ENCODE data around the gene ANKRD28.
A peak's percentile ranks its signal among the peaks of the same experiment; 100 is the strongest.

Gene ANKRD28

GRCh38 chr3:15714448-15714847 is 83.3 kb downstream of the ANKRD28 start:
- no peak for DNase-seq

GRCh38 chr3:15713364-15713763 is 84.4 kb downstream of the ANKRD28 start:
- no peak for DNase-seq

- no peak for DNase-seq
These were observed 86.5 kb downstream of the ANKRD28 start for GRCh38 chr3:15711281-15711680.

DNA sequence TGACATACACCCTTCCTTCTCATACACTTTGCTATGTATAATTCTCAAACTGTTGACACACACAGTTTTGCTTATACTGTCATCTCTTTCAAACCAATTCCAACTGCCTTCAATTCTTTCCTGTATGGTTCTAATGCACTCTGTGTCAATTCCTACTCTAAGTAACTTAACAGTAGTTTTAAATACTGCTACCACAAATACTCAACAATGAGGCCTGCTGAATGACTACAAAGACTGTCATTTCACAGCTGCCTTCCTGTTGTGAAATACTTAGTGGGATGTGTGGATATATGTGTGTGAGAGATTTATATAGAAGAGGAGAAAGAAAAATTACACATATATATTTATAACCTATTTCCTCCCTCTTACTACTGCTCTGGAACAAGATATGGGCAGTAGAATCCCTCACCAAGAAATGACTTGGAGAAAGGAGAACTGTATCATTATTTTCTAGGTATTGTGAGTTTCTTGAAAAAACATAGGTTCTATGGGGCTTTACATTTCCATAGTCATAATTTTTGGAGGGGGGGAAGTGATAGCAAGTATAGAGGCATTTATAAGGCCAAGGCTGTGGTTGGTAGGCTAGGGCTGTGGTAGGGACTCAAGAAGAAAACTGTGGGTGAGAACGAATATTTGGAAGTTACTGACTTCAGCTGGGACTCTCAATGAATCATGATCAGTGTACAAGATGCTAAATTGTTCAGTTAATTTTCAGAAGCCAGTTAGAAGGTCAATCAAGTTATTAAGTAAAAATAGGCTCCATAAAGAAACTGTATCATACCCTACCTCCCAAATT is 88.7 kb downstream of the ANKRD28 start:
- DNase-seq = no peak

DNA sequence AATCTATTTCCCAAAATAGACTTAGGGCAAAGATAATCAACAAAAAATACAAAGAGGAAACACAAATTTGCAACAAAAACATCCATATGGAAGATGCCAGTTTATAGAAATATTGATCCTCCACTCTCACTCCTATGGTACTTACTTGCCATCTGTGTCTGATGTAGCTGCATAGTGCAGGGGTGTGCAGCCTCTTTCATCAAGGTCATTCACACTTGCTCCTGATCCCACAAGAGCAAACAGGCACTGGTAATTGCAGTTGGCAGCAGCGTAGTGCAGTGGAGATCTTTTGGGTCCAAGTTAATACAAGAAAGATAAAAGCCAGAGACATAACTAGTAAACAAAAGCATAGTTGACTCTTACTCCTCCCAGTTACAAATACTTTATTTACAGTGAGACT is 90.0 kb downstream of the ANKRD28 start:
- no peak for DNase-seq

DNA sequence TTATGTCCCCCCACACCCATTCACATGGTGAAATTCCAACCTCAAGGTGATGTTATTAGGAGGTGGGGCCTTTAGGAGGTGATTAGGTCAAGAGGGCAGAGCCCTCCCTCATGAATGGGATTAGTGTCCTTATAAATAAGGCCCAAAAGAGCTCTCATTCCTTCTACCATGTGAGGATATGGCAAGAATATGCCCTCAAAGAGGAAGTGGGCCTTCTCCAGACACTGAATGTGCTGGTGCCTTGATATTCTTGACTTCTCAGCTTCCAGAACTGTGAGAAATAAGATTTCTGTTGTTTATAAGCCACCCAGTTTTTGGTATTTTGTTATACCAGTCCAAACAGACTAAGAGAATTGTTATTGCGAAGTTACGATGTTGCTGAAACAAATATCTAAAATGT is 94.4 kb downstream of the ANKRD28 start:
- DNase-seq = no peak

DNA sequence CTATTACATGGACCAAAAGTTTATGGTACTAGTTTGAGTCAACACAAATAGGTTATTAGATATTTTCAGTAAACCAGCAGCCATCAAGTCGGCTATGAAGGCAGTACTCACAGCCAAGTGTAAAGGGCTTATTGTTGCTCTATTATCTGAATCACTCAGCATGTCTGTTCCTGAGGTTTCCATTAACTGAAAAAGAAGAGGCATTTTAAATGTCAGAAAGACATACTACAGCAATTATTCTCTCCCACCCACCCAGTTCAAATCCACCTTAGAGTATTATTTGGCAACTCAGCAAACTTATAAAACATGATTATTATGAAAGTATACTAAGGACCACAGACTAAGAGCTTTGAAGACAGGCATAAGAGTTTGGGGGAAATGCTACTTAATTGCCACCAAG is 103.2 kb downstream of the ANKRD28 start:
- DNase-seq = peak in 1 of 2 experiments; percentile 3

- no peak for DNase-seq
These were observed 104.4 kb downstream of the ANKRD28 start for GRCh38 chr3:15693355-15693754.

GRCh38 chr3:15690748-15691147 is 107.0 kb downstream of the ANKRD28 start:
- no peak for DNase-seq

- DNase-seq = no peak
These were observed 107.5 kb downstream of the ANKRD28 start for GRCh38 chr3:15690230-15690629.

DNA sequence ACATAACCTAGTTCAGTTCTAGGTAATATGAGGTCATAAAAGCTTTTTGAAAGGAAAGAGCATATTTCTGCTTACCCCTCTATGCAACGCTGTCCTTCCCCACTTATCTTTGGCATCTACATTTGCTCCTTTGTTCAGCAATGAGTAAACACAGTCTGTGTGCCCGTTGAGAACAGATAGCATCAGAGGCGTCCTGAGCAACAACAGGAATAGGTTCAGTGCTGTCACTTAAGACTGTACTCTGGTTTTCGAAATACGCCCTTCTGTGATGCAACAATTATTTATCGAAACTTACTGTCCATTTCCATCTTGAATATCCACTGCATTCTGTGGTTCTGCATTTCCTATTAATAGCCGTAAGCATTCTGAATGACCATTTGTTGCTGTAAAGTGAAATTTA is 111.9 kb downstream of the ANKRD28 start:
- no peak for DNase-seq

GRCh38 chr3:15683253-15683652 is 114.5 kb downstream of the ANKRD28 start:
- DNase-seq = no peak

- no peak for DNase-seq
These were observed 115.1 kb downstream of the ANKRD28 start for GRCh38 chr3:15682561-15683185.

GRCh38 chr3:15681668-15682067 is 116.1 kb downstream of the ANKRD28 start:
- no peak for DNase-seq

DNA sequence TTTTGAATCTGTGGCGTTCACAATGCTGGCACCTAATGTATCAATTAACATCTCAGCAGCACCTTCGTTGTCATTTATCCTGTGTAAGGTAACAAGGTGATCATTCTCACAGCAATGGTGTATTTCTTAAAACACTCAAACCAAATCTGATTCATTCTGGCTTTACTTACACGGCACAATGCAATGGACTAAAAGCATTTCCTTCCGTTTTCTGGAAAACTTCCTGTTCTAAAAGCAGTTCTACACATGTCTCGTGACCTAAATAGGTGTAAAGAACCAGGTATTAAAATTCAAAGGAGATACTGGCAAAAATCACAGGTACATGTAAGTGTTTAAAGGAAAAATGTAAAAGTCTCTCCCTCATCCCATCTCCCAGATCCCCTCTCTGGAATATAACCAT is 118.5 kb downstream of the ANKRD28 start:
- DNase-seq = no peak

GRCh38 chr3:15676259-15676658 is 121.5 kb downstream of the ANKRD28 start:
- no peak for DNase-seq

- DNase-seq = no peak
These were observed 124.2 kb downstream of the ANKRD28 start for GRCh38 chr3:15673536-15673935.

GRCh38 chr3:15667484-15667883 is 130.3 kb downstream of the ANKRD28 start:
- no peak for DNase-seq

DNA sequence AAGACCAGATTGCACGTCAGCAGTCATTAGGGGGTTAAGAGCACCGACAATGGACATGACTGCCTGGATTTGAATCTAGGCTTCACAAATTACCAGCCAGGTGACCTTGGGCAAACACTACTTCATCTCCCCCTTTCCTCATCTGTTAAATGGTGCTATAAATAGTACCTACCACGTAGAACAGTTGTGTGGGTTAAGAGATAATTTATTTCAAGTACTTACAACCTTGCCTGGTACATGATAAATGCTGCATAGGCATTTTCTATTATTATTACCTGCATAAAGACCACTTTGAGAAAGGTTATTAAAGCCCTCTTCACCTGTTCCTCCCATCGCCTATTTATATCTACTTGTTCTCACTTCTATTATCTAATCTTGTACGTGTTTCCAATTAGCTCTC is 131.5 kb downstream of the ANKRD28 start:
- no peak for DNase-seq

- no peak for DNase-seq
These were observed 132.1 kb downstream of the ANKRD28 start for GRCh38 chr3:15665510-15666150.

DNA sequence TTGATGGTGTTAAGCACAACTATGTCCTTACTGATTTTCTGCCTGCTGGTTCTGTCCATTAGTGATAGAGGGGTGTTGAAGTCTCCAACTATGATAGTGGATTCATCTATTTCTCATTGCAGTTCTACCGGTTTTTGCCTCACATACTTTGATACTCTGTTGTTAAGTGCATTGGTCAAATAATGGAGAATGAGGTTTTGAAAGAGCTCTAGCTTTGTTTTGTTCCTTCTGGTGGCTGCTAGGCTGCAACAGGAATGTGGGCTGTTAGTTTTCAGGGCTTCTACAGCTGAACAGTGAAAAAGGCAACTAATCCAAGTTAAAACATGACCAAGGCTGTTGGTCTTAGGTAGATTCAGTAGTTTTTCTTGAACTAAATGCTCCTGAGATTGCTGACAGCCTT is 133.6 kb downstream of the ANKRD28 start:
- no peak for DNase-seq

DNA sequence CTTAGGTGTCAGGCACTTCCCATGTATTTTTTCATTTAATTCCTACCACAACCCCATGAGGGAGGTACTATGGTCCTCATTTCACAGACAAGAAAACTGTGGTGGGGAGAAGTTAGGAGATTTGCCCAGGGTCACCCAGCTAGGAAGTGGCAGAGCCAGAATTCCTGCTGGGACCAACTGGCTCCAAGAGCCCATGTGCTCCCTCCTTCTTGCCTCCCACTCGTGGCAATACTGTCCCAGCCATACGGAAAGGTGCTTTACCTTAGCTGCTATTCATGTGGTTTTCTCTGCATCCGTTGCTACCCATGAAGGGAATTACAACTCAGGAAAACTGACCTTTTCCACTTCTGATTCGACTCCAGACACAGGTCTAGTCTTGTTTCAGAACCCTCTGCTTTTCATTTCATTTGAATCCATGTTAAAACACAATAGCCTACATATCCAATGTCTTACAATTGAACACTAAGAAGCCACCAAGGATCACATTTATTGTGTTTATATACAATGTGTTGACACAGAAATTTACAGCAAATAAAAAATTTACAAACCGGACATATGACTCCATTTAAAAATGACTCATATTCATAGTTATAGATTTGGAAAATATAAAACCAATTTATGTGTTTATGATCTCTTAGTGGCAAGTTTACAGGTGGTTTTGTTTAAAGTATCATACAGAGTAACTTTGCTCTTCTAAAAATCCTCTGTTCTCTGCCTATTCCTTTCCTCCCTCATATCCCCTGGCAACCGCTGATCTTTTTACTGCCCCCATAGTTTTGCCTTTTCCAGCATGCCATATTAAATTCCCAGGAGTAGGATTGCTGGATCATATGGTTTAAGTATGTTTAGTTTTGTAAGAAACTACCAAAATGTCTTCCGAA is 137.5 kb downstream of the ANKRD28 start:
- no peak for DNase-seq
